ENCODE measurements around the gene MMS19.

DNA sequence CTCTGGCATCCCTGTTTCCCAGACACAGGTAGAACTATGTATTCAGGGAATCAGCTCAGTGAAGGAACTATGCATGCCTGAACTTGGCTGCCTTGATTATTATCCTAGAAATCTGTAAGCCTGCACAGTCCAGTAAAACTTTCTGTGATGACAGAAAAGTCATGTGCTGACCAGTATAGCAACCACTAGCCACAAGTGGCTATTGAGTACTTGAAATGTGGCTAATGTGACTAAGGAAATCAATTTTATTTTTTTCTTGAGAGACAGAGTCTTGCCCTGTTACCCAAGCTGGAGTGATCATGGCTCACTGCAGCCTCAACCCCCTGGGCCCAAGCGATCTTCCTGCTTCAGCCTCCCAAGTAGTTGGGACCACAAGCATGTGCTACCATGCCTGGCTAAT lies 55.9 kb downstream of the MMS19 start:
- TF ChIP-seq CTCF (IDR thresholded peaks at IDR 0.05): no peak
- TF ChIP-seq POLR2A (IDR thresholded peaks at IDR 0.05): no peak
- TF ChIP-seq POLR2AphosphoS5 (IDR thresholded peaks at IDR 0.05): no peak
- no peak for TF ChIP-seq EP300 (IDR thresholded peaks at IDR 0.05)
